ENCODE data around the gene PRAME.
"Not testable (repeated sequence)": the region's sequence is repeated elsewhere in the genome, so short reads cannot be mapped to it uniquely, and the experiment has no call there.

Gene PRAME

DNA sequence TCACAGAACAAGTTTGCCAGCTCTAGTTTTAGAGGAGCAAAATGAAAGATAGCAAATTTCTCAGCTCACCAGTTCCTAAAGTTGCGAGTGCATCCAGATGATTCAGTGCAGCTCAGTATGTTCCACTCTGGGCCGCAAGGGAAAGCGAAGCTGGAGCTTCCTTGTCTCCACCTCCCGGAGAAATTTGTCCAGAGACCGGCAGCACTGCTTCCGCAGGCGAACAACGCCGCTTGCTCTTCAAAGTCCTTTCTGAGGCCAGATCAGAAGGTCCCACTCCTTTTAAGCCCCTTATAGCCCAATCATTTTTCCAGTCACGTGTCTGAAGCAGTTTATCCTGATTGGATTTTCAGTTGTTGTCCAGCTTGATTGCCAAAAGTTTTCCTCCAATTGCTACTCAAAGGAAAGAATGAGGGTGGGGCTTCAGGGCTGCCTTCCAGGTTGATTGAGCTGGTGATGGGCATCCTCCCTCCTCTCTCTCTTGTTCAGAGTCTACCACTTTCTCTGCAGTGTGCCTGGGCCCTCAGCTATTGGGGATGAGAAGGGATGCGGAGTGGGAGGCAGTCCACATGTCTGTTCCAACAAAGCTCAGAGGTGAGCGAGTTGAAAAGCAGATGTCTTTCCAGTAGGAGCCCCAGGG, 38.9 kb downstream of the PRAME start, which contains the start of gene ZNF280A:
ZNF280A (minus strand) TSS at position 251 of the 637 bp plus-strand sequence. CDS start 4,640 bp downstream, outside the sequence.
- DNase-seq, result no peak

DNA sequence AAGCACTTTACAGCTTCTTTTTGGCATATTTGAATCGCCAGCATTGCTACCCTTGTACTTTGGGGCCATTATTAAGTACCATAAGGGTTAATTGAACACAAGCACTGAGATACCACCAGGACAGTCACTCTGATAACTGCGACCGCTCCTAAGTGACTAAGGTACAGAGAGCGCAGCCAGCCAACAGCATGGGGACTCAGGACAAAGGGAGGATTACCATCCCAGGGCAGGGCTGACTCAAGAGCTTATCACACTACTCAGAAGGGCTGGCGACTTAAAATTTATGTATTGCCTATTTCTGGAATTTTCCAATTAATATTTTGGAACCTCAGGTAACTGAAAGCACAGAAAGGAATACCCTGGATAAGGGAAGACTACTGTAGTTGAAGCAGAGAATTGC, 39.5 kb downstream of the PRAME start:
- no peak for DNase-seq

- no peak for DNase-seq
Measured at GRCh38 chr22:22516992-22517391, 42.1 kb downstream of the PRAME start.

GRCh38 chr22:22515890-22516289, 43.2 kb downstream of the PRAME start:
- no peak for DNase-seq

DNA sequence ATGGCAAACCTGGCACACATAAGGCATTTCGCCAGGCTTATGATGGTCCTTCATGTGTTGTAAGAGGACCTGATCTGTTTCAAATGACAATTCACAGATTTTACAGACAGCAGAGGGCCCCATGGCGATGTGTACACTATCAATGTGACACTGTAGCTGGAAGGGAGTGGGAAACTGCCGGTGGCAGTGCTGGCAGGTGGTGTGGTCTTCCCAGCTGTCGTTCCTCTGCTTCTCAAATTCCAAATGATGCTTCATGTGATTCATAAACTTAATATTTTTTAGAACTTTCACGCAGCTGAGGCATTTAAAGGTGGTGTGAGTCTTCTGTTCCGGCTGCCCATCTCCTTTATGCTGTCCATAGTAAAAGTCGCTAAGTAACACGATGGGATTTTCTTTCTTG, 44.6 kb downstream of the PRAME start:
- not testable (repeated sequence) for DNase-seq

DNA sequence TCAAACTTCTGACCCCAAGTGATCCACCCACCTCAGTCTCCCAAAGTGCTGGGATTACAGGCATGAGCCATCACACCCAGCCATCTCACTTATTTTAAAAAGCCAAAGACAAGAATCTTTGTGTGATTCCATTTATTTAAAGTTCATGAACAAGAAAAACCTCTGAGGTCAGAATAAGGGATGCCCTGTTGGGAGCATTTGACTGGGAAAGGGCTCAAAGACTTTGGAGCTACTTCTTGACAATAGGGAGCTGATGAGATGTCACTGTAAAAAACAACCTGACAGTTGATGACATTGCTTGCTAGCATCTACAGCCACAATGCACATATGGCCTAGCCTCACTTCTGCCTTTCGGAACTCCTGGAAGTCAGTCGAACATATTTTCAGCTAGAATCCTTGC, 45.4 kb downstream of the PRAME start:
- no peak for DNase-seq

DNA sequence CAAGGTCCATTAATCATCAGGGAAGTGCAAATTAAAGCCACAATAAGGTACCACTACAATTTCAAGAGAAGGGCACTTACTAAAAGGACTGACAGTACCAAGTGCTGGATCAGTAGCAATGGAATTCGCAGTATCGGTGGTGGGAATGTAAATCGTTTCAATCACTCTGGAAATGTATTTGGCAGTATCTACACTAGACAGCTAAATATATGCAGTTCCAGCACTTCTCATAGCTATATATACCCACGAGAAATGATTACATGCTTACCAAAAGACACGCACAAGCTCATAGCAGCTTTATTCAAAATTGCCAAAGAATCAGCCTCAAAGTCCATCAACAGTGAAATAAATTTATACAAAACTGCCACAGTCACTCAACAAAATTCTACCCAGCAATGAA, 46.1 kb downstream of the PRAME start:
- DNase-seq, result no peak

DNA sequence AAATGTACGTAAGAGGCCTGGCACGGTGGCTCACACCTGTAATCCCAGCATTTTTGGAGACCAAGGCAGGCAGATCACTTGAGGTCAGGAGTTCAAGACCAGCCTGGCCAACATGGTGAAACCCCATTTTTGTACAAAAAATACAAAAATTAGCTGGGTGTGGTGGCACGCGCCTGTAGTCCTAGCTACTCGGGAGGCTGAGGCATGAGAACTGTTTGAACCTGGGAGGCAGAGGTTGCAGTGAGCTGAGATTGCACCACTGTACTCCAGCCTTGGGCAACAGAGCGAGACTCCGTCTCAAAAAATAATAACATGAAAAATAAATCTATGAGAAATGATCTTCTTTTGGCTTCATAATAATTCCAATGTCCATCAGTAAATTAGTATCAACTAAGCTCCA, 48.2 kb downstream of the PRAME start:
- not testable (repeated sequence) for DNase-seq

DNA sequence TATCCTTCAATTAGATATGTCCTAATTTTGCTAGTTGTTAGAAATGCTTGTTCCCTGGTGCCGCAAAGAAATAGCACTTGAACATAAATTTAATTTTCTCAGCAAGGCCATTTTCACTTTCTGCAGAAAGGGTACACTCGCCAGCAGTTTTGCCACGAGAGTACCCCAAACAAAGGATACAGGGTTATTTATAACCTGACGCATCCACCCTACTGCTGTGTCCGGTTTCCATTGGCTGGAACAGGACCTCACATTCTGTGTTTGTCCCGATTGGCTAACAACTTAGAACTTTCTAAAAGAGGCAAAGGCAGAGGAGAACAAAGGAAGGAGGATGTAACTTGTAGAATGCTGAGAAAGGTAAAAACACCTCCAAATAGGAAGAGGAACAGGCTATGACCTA, 49.2 kb downstream of the PRAME start:
- not testable (repeated sequence) for DNase-seq

GRCh38 chr22:22508274-22509176, 50.5 kb downstream of the PRAME start, which contains the start of gene ZNF280B:
Gene ZNF280B, minus strand, starts transcription at chr22:22508742. Its CDS starts 19,344 bp downstream, at chr22:22489398.
- DNase-seq, result no peak

DNA sequence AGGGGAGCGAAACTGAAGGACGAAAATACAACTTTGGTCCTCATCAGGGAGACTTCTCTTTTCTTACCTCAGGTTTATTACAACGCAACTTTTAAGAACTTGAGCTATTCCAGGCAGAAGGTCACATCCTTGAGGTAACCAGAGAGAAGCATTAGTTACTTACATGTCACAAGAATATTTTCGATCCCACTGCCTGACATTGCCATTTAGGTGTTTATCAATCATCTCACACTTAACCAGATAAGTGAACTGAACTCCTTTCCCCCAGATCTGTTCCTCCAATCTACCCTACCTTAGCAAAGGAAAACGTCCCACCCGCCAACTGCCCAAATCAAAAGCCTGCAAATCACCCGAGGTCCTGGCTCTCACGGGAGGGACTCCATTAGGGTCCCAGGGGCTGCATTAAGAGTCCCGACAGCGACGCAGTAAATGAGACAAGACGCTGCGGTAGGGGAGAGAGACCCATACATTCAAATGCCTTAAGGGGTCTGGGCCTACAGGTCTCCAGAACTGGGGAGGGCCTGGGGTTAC, 51.3 kb downstream of the PRAME start:
- no peak for DNase-seq

- no peak for DNase-seq
Measured at GRCh38 chr22:22506736-22507135, 52.3 kb downstream of the PRAME start.

GRCh38 chr22:22498267-22498666, 60.8 kb downstream of the PRAME start:
- no peak for DNase-seq
